HG03442 (cell line): ENCODE results near the gene PDE8B.

Source experiments
- ATAC-seq: cut with Tn5 transposase; IDR thresholded peaks from one replicate; pipeline ENCODE4 v1.9.1; 2021; ENCODE audit warnings: mild to moderate bottlenecking, moderate library complexity; ENCODE audit not compliant: unreplicated experiment

PDE8B gene

DNA sequence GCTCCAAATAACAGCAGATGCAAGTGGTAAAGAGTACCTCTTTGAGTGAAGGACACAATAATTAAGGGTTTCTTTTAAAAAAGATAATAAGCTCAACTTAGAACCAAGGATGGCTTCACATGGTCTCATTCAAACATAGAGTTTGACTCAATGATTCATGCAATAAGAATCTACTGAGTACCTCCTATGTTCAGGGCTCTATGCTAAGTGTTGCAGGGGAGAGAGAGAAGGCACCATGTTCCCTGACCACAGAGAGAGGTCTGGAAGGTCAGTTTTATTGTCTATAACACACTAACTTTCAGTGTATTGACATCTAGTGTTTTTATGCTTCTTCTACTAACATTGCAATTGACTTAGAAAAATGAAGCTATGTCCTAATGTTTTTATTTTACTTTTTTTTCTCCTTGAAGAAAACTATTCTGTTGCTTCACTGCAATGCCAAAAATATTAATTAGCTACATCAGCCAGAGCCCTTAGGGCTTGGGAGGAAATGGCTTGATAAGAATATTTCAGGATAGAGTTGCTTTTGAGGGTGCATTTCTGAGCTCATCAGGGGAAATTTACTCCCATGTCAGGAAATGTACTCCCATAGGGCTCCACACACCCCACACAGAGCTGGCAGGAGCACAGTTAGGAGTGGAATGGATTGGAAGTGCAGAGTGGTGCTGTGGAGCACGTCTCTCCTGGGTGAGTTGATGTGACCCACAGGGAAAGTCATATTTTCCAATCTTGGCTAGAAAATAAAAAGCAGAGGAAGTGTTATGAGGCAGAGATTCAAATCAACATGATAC lies 106.6 kb downstream of the PDE8B start:
- ATAC-seq = no peak

DNA sequence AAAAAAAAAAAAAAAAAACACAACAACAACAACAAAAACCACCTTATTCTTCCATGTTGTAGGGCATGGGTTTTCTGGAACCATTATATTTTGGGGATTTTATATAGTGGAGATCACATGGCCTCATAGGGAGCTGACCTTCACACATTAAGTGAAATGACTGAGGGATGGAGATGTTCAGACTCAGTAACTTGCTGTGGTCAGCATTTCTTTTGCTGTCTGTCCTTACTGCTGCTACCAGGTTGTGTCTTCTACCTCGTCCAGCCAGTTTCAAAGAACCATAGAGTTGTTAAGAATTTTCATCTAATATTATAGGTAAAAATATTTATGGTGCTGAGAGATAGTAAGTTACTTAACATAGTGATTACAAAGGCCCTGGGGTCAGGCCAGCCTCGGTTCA lies 107.6 kb downstream of the PDE8B start:
- ATAC-seq = no peak

DNA sequence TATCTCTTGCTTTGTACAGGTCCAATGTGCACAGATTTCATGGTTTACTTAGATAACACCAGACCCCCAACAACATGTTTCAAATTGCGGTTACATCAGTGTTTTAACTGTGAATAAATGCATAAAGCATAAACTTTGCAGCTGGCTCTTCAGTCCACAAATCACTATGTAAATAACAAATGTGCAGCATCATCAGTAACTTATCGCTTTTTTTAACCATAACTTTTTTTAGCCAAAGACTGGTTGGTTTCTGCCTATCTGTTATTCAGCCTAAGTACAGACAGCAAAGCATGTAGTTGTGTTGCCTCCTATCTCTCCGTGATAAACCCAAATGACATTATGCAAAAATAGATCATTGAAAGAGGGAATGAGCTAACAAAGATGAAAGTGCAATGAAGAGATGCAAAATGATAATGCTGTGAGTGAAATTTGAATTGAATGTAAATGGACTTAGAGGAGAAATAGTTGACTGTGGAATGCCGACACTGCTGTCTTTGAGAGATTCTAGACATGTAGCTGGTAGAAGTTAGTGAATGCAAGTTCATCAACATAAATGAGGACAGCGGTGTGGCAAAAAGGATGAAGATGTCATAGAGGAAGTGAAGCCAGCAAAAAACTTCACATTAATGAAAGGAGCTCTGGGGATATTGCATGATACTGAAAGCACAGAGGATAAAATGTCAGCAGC lies 108.8 kb downstream of the PDE8B start:
- ATAC-seq = no peak

DNA sequence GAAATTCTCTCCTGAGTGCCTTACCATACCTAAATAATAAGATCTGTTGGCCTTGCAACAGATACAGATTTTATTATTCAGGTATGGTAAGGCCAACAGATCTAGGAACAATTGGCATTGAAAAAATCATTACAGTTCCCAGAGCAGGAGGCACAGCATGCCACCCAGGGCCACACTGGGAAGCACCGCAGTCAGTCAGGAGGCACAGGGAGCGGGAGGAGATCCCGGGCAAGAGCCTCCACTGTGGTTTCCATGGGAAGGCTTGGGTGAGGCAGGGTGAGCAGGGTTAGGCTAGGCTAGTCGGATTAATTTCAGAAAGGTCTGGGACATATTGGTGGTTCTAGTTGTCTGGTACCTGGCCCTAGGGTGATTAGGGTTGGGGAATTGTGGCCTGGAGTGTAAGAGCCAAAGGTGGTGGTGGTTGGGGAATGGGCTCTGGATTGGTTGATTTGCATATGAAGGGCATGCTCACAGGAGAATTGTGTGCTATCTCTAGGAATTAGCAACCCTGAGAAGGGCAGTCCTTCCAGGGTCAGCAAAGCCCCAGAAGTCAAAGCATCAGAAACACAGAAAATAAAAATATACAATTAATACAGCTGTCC lies 111.4 kb downstream of the PDE8B start:
- no peak for ATAC-seq

DNA sequence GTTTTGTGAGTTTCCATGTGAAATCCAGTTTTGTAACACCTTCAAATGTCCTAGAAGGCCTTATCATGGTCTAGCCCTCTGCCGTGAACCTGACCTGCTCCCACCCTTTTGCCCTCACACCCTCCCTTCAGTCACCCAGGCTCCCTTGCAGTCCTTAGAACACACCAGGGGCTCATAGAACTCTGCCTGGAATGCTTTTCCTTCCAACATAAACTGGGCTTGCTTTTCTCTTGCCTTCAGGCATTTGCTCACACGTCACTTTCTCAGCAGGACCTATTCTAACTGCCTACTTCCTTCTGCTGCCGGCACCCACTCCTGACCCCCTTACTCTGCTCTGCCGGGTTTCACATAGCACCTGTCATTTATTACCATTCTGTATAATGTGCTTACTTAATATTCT lies 111.9 kb downstream of the PDE8B start:
- ATAC-seq = no peak

DNA sequence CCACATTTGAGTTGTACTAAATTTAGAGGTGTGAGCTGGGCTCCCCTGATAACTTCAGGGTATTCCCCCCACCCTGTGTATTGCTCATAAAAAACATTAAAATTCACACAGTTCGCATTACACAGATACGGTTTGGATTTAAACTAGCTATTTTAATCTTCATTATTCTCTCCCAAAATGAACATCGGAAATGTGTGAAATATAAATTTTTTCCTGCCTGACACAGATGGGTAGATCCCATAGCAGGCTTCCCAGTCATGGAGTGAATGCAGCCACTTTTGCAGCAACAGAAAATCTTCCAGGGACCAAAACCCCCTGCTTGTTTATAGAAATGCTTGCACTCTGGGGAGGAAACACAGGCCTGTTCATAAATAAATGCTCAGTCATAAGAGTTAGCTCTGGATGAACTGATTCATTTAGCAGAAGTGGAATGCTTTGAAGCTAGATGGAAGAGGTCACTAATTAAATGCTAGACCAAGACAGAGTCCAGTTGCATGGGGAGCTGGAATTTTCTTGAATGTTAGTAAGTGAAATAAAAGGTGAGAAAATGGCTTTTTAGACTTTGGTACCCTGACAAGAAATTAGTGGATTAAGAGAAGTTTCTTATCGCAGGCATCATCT lies 115.6 kb downstream of the PDE8B start:
- no peak for ATAC-seq

DNA sequence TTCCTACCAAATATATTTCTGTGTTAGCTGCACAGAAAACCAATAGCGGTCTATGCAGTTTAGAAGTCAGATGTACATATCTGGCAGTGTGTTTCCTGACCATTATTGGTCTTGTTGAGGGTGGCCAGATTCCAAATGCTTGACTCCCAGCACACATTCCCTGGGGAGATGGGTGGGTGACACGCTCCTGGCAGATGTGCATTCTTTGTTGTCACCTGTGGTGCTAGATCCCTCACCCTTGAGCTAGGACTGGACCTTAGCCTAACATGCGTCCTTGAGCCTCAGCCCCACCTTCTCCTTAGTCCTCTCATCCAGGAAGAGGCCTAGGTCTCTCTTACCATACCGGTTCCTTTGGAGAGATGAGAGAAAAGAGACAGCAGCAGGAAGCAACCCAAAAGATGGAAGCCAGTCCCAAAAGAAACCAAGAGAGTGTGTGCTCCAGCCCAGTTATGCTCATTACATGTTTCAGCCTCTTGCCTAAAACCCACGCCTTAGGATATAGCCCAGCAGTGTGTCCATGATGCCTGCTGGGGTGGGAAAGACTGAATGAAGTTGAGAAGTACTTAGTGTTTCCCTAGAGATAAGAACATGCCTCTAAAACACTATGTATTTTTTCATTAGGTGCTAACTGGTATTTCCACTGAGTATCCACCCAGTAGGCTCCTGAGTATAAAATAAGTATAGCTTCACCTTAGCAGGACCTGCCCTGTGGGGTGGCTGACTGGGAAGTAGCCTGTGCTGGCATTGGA lies 116.7 kb downstream of the PDE8B start:
- ATAC-seq = no peak

DNA sequence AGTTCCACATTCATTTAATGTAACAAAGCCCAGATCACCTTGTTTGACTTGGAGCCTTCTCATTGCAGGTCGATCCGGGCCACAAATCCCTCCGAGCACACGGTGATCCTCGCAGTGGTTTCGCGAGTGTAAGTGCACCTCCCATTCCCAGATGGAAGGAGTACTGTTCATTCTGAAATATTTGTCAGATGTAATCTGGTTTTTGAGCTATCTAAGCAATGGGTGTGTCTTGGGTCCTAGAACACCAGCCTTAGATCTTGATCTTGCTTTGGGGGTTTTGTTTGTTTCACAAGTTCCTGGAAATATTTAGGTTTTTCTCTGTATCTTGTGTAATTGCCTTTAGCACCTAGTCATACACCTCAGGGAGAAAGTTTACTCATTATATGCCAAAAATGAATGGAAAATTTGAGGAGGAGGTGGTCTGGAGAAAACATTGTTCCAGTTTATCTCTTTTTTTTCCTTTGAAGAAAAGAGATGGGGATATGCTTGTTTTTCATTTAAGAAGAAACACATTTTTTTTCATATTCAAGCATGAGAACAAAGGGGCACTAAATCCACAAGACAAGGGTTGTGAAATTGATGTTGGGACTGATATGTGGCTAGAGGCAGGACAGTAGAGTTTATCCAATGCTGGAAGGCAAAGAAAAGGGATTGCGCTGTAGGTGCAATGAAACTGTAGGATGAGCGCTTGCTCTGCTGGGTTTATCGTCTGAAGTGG lies 118.6 kb downstream of the PDE8B start:
- ATAC-seq = no peak

DNA sequence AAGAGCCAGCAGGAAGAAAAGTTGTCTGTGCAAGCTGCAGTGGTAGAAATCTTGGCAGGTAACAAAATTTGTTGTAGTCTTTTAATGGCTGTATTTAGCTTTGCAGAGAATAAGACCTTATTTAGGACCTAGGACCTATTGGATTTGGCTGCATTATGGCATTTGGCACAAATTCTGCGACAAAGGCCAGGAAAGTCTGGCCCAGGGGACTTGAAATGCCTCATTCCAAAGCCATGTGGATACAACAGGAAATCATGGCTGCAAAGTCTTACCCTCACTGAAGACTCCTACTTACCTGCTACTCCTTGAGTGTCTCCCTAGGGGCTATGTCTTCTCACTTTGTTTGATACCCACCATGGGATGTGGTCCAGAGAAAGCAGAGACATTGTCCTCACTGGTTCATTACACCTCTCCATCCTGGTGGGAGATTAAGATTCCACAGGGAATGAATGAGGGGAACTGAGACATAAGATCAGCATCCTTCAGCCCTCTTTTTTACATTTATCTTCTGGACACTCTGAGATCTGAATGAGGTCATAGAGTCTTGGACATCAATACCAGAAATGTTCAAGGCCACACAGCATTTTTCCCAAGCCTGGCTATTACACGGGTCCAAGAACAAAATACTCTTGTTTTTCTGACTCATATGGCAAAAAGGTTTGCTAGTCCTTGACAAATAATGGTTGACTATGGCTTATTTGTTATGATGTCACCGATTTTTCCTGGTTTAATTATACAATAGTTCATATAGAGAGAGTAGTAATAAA lies 119.4 kb downstream of the PDE8B start:
- ATAC-seq = no peak

DNA sequence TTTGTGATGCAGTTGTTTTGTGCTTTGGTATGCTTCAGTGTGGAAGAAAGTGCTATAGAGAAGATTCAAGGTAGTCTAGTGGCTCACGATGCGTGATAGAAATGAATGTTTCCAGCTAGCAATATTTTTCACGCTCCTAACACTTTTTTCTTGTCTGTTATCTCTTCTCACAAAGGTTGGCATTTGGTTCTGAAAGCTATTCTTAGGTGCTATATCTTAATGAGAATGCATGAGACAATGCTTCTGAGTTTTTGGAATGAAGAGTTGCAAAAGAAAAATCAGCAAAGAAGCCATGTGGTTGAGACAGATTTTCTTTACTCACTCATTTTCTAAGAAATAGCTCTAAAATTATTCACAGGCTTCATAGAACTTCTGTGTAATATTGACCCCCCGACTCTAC lies 122.6 kb downstream of the PDE8B start:
- no peak for ATAC-seq

DNA sequence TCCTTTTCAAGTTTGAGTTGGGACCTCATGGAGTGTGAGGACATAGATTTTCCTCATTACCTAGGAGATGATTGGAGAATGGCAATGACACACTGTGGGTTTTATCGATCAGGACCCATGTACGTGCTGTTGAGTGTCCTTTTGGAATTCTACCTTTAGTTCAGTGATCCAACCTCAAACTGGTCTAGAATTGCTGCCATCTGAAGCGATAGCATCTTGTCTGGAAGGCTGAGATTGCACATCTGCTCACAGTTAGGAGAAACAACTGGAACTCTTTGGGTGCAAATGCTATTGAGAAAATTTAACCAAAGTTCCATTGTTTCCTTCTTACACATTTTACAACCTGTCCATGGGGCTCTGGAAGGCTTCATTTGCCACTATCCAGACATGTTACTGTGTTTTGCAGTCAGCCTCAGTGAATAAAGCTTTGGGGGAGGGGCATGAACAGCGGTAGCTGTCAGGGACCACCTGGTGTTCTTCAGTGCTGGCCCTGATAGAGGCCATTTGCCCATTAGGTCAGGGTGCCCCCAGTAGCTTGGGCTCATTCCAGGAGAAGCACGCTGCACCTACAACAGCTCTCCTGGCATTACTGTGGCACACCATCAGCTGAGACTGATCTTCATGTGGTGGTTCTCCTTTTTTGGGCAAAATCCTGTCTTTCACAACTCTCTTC lies 123.1 kb downstream of the PDE8B start:
- ATAC-seq = no peak

DNA sequence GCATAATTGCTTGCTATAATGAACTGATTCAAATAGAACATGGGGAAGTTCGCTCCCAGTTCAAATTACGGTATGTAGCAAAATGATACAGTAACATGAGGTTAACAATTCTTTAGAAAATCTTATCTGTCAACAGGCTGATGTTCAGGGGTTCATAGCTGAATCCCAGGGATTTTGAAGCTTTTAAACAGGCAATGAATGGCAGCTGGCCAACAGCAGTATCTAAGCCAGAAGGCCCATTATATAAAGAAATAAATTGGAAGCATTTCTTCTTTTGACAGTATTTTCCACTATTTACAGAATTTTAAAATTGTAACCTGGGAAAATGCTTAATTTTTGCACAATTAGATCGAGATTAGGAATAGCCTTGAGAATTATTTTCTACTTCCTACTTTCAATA lies 126.8 kb downstream of the PDE8B start:
- ATAC-seq = no peak

DNA sequence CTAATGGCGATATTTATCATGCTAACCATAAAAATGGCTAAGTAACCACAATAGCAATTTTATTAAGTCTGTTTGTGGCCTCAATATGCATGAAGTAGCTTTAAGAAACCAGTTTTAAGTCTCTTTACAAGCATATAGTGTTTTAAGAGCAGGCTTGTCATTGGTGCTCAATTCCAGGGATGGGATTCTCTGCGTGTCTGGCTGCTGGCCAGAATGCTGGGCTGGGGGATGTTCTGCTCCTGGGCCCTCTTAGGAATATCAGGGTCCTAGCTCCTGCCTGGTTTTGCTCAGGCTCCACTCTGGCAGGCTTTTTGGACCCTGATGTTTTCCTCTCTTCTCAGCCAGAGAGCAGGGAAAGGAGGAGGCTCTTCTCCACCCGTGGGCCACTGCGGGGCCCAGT lies 127.2 kb downstream of the PDE8B start:
- no peak for ATAC-seq

DNA sequence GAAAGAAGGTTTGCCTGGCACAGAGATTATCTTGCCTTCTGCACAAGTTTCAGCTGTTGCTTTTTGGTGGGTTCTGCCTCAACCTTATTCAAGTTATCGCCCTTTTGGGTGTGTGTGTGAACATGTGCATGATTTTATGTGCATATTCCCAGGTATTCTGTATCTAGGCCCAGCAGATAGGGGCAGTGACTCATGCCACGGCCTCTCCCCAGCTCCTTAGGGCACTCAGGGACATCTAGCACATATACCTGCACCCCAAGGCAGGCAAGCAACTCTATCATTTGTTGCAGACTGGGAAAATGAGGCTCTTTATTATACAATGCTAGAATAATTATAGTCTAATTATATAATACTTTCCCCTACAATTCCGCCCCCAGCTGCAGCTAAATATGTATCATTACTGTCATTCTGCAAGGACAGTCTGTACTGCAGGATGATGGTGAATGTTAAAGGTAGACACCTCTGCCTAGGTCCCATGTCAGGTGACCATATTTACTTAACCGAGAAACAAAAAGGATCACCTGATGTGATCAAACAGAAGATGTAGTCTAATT lies 128.9 kb downstream of the PDE8B start:
- no peak for ATAC-seq

DNA sequence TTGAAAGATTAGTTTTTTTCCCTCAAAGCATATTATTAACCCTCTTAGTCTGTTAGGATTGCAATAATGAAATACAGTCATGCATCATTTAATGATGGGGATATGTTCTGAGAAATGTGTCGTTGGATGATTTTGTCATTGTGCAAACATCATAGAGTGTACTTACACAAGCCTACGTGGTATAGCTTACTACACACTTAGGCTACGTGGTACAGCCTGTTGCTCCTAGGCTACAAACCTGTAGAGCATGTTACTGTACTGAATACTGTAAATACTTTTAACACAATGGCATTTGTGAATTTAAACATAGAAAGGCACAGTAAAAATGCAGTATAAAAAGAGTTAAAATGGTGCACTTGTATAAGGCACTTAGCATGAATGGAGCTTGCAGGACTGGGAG lies 132.7 kb downstream of the PDE8B start:
- ATAC-seq = no peak

DNA sequence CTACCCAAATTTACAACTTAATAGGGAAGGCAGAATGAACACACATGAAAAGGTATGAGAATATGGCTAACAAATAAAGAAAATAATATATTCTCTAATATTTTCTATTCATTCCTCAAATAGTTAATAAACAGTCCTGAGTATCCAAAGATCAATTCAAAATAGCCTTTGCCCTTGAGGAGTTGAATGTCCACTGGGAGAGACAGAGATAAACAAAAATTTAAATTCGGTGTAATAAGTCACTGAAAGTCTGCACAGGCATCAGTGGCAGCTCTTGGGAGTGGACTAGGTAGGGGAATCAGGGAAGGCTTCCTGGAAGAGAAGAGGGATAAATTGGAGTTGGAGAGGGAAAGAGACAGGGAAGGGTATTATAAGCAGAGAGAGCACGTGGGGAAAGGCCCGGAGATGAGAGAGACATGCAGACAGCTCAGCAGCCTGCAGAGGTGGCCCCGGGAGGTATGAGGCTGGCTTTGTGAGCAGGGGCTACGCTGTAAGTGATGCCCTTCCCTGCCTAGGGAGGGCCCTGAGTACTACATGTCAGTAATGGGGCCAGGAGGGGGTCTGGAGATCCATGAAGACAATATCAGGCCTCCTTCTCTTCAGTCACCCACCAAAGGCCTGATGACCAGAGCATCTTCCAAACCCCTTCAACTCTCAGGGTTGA lies 137.1 kb downstream of the PDE8B start:
- ATAC-seq = no peak

DNA sequence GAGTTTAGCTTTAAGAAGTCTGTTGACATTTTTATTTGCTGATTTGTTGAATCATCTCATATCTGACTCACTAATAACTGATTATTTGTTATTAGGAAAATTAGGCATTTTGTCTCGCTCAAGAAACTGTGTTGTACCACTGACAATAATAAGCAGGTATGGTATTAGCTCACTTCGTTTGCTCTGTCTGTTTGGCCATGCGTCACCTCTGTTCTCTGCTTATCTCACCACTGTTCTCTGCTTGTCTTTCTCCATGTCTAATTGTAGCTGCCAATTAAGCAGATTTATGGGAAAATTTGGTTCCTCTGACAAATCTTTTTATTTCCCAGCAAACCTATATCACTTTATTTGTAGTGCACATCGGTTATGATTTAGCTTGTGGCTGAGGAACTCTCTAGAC lies 142.8 kb downstream of the PDE8B start:
- no peak for ATAC-seq

DNA sequence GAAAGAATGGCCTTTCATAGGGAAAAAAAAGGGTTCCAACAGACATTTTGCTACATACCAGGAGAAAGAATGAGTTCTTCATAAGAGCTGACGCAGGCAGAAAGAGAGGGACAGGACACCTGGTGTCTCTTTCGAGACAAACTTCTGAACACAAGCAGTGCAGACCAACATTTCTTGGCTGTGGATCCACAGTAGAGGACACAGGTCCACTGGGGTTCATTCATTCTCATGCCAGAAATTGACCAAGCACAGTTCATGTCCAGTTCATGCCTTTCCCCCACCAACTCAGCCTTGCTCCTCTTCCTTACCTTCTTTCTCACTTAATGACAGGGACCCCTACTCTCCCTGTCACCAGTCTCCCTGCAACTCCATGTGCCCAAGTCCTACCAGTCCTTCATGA lies 144.0 kb downstream of the PDE8B start:
- no peak for ATAC-seq
